ENCODE measurements around the gene DBF4B.
A peak's percentile ranks its signal among the peaks of the same experiment; 100 is the strongest.

Gene DBF4B

GRCh38 chr17:44776628-44777393, 68.3 kb downstream of the DBF4B start:
- no peak for DNase-seq
- no peak overlapping the region for H3K4me3 ChIP-seq (ENCODE audit: low read depth, low read length)
- H3K9me3 ChIP-seq = no peaks in the 10 kb centered on the region
- H3K27me3 ChIP-seq = peaks cover 4% of the 10 kb centered on the region; the same call in 1 of the 2 replicates
- TF ChIP-seq CTCF (IDR thresholded peaks at IDR 0.05; ENCODE audit: low read depth, low read length) = no peak
- H3K4me1 ChIP-seq = peaks cover 3% of the 10 kb centered on the region; the same call in 1 of the 2 replicates
- H3K36me3 ChIP-seq = no peaks in the 10 kb centered on the region

- peaks cover under 1% of the 10 kb centered on the region; the same call in 1 of the 2 replicates for H3K27me3 ChIP-seq
- peaks cover 3% of the 10 kb centered on the region; the same call in 1 of the 2 replicates for H3K4me1 ChIP-seq
- H3K9me3 ChIP-seq = no peaks in the 10 kb centered on the region
- no peak for TF ChIP-seq CTCF (IDR thresholded peaks at IDR 0.05; ENCODE audit: low read depth, low read length)
- no peak for DNase-seq
- H3K4me3 ChIP-seq (ENCODE audit: low read depth, low read length) = no peak overlapping the region
- H3K36me3 ChIP-seq = no peaks in the 10 kb centered on the region
These were observed 69.2 kb downstream of the DBF4B start for GRCh38 chr17:44777394-44778348.

GRCh38 chr17:44778656-44779210, 70.3 kb downstream of the DBF4B start:
- H3K9me3 ChIP-seq = no peaks in the 10 kb centered on the region
- peak overlapping the region; percentile 76 for H3K4me3 ChIP-seq (ENCODE audit: low read depth, low read length)
- H3K27me3 ChIP-seq = no peaks in the 10 kb centered on the region; the same call in 1 of the 2 replicates
- peaks cover 3% of the 10 kb centered on the region; the same call in 1 of the 2 replicates for H3K4me1 ChIP-seq
- no peak for DNase-seq
- no peak for TF ChIP-seq CTCF (IDR thresholded peaks at IDR 0.05; ENCODE audit: low read depth, low read length)
- H3K36me3 ChIP-seq = no peaks in the 10 kb centered on the region

GRCh38 chr17:44779211-44780025, 71.0 kb downstream of the DBF4B start:
- peak; percentile 87 for DNase-seq
- Histone ChIP-seq H3K9me3 (no peaks in the 10 kb centered on the region), H3K27me3 (no peaks in the 10 kb centered on the region), H3K4me3 (ENCODE audit: low read depth, low read length) (peak overlapping the region; percentile 76), H3K36me3 (no peaks in the 10 kb centered on the region), H3K4me1 (peaks cover 3% of the 10 kb centered on the region; the same call in 1 of the 2 replicates)
- peak; percentile 93 for TF ChIP-seq CTCF (IDR thresholded peaks at IDR 0.05; ENCODE audit: low read depth, low read length)

GRCh38 chr17:44780161-44780560, 71.7 kb downstream of the DBF4B start:
- no peak overlapping the region for H3K4me3 ChIP-seq (ENCODE audit: low read depth, low read length)
- peaks cover 3% of the 10 kb centered on the region; the same call in 1 of the 2 replicates for H3K4me1 ChIP-seq
- no peak for DNase-seq
- H3K27me3 ChIP-seq = no peaks in the 10 kb centered on the region
- no peak for TF ChIP-seq CTCF (IDR thresholded peaks at IDR 0.05; ENCODE audit: low read depth, low read length)
- H3K36me3 ChIP-seq = no peaks in the 10 kb centered on the region
- H3K9me3 ChIP-seq = no peaks in the 10 kb centered on the region

Measured in BE2C (cell line).